ENCODE results near the gene FLNB.

The FLNB gene

DNA sequence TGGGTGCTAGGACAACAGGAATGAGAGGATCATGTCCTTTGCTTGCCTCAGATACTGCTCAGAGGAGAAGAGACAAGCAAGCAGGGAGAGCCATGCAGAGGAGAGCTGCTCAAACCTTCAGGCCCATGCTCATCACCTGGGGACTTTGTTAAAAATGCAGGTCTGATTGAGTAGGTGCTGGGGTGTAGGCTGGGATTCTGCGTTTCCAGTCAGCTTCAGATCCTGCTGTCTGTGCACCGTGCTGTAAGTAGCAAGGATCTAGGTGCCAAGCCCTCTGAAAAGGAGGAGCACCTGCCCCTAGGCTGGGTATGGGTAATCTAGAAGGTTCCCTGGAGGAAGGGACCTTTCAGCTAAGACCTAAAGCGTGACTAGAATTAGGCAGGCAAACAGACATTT is 7.3 kb downstream of the FLNB start:
- DNase-seq (ENCODE audit: extremely low read depth, low read depth): no peak
- no peak overlapping the region for H3K4me3 ChIP-seq (replicated peaks; ENCODE audit: low read depth, low read length)
- TF ChIP-seq, protein P1, sequence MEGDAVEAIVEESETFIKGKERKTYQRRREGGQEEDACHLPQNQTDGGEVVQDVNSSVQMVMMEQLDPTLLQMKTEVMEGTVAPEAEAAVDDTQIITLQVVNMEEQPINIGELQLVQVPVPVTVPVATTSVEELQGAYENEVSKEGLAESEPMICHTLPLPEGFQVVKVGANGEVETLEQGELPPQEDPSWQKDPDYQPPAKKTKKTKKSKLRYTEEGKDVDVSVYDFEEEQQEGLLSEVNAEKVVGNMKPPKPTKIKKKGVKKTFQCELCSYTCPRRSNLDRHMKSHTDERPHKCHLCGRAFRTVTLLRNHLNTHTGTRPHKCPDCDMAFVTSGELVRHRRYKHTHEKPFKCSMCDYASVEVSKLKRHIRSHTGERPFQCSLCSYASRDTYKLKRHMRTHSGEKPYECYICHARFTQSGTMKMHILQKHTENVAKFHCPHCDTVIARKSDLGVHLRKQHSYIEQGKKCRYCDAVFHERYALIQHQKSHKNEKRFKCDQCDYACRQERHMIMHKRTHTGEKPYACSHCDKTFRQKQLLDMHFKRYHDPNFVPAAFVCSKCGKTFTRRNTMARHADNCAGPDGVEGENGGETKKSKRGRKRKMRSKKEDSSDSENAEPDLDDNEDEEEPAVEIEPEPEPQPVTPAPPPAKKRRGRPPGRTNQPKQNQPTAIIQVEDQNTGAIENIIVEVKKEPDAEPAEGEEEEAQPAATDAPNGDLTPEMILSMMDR (IDR thresholded peaks at IDR 0.05; ENCODE audit: low read depth, low read length, missing control alignments): no peak

DNA sequence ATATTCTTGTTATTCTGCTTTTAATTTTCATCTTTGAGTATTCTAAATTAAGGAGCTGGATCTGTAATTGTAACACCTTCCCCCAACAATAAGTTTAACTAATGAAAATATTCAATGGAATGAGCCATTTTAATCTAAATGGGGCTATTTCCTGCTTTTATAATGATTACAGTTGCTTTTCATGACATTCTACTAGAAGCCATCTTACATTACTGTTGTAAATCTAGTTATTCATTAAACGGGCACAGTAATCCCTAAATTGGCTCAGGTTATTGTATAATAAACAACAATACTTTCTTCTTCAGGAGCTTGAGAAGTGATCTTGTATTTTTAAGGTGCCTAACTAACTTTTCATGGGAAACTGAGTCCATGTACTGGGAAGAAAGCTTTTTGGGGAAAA is 8.5 kb downstream of the FLNB start:
- H3K4me3 ChIP-seq (replicated peaks; ENCODE audit: low read depth, low read length): no peak overlapping the region
- TF ChIP-seq, protein P1 (IDR thresholded peaks at IDR 0.05; ENCODE audit: low read depth, low read length, missing control alignments): no peak
- no peak for DNase-seq (ENCODE audit: extremely low read depth, low read depth)

DNA sequence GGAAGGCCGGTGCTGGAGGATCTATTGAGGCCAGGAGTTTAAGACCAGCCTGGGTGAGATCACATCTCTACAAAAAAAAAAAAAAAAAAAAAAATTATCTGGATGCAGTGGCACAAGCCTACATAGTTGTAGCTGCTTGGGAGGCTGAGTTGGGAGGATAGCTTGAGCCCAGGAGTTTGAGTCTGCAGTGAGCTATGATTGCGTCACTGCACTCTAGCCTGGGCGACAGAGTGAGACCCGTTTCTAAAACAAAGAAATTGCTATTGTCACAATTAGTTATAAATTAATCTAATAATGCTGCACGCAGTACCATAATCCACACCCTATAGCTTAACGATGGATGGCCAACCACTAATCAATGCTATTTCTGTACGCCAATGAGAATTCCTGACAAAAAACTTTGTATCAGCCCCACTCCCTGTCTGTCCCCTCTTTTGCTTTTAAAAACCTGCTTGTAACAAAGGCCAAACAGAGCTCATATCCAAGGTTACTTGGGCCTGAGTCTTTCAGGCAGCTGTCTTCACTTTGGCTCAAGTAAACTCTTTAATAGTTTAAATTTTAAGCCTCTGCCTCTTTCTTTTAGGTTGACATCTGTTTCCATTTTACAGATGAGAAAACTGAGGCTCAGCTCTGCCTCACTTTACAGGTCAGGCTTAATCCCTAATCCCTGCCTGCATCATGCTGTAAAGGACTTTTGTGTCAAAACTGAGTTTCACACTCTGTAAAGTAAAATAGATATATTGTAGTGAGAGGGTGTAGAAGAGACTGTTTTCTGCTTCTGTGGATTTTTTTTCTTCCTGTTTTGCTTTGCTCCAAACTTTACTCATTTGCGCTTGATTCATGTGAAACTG is 10.9 kb downstream of the FLNB start:
- H3K4me3 ChIP-seq (replicated peaks; ENCODE audit: low read depth, low read length): no peak overlapping the region
- DNase-seq (ENCODE audit: extremely low read depth, low read depth): no peak
- TF ChIP-seq, protein P1 (IDR thresholded peaks at IDR 0.05; ENCODE audit: low read depth, low read length, missing control alignments): no peak

DNA sequence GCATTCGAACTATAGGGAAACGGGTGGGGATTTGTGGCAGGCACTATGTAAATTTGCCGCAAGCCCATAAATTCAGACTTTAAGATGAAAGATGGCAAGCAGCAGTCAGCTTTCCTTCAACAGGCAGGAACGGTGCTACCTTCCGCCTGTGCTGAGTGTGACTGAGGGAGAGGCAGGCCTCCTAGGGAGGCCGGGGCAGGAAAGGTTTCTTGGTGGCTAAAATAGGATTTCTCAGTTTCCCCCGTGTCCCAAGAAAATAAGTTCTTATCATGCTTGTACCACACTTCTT is 12.5 kb downstream of the FLNB start:
- TF ChIP-seq, protein P1 (IDR thresholded peaks at IDR 0.05; ENCODE audit: low read depth, low read length, missing control alignments): no peak
- no peak for DNase-seq (ENCODE audit: extremely low read depth, low read depth)
- H3K4me3 ChIP-seq (replicated peaks; ENCODE audit: low read depth, low read length): no peak overlapping the region

DNA sequence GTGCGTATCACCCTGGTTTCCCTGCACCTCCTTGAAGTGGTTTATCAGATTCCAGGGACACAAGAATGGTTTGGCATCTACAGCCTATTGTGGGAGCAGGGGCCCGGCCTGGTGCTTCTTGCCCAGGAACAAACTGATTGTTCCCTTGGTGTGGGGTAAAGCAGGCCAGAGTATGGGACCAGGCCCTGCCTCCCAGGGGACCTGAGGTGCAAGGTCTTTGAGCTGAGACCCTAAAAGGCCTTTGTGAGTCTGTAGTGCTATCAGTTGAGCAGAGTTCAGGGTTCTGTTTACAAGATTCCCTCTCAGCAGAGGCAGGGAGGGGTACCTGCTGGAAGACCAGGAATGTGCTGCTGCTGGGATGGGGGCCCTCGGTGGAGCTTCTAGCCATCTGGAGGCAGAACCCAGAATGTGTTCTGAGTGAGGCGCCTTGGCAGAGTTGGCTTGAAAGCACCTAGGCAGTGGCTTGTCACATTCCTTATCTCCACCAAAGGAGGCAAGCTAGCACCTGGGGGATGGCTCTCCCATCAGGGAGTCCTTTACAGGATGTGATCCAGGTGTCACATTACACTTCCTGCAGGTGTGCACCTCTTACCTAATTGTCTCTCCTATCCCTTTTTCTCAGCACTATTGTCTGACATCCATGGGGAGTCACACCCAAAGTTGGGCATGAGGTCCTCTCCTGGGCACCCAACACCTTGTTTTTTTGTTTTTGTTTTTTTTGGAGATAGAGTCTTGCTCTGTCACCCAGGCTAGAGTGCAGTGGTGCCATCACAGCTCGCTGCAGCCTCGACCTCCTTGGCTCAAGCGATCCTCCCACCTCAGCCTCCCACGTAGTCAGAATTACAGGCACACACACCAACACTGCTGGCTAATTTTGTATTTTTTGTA is 13.1 kb downstream of the FLNB start:
- DNase-seq (ENCODE audit: extremely low read depth, low read depth): no peak
- no peak overlapping the region for H3K4me3 ChIP-seq (replicated peaks; ENCODE audit: low read depth, low read length)
- TF ChIP-seq, protein P1 (IDR thresholded peaks at IDR 0.05; ENCODE audit: low read depth, low read length, missing control alignments): no peak

DNA sequence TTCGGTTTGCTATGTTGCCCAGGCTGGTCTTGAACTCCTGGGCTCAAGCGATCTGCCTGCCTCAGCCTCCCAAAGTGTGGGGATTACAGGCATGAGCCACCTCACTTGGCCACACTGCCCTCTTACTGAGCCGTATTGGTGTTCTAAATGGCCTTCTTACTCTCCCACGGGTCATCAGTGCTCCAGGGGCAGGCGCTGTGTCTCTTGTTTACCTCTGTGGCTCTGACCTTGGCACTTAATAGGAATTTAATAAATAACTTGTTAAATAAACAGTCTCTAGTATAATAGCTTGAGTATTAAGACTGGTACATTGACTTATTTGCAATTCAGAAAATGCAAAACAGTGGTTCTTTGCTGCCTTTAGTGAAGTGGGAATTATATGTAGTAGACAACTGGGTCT is 13.7 kb downstream of the FLNB start:
- H3K4me3 ChIP-seq (replicated peaks; ENCODE audit: low read depth, low read length): no peak overlapping the region
- no peak for DNase-seq (ENCODE audit: extremely low read depth, low read depth)
- TF ChIP-seq, protein P1 (IDR thresholded peaks at IDR 0.05; ENCODE audit: low read depth, low read length, missing control alignments): no peak

Measured in HFF-Myc (cell line).